ENCODE measurements around the gene ZSCAN22.
"Not testable (repeated sequence)": the region's sequence is repeated elsewhere in the genome, so short reads cannot be mapped to it uniquely, and the experiment has no call there.

ZSCAN22 gene

GRCh38 chr19:58352760-58353671, 26.2 kb downstream of the ZSCAN22 start, which contains the start of gene A1BG:
Gene A1BG (minus strand): TSS chr19:58353492. CDS start chr19:58353437, 55 bp downstream.
- DNase-seq, result no peak

- no peak for DNase-seq
Measured at GRCh38 chr19:58353717-58354477, 27.1 kb downstream of the ZSCAN22 start.

- no peak for DNase-seq
Measured at GRCh38 chr19:58354478-58355030, 27.8 kb downstream of the ZSCAN22 start.

- no peak for DNase-seq
Measured at GRCh38 chr19:58355215-58355796, 28.5 kb downstream of the ZSCAN22 start.

- no peak for DNase-seq
Measured at GRCh38 chr19:58355908-58356765, 29.3 kb downstream of the ZSCAN22 start.

- DNase-seq, result no peak
Measured at GRCh38 chr19:58356766-58357480, 30.1 kb downstream of the ZSCAN22 start.

GRCh38 chr19:58357481-58358145, 30.8 kb downstream of the ZSCAN22 start:
- no peak for DNase-seq

- peak; percentile 21 to 38 for DNase-seq
Measured at GRCh38 chr19:58361900-58362271, 35.1 kb downstream of the ZSCAN22 start.

- peak; percentile 92 to 96 for DNase-seq
Measured at GRCh38 chr19:58362272-58362994, 35.6 kb downstream of the ZSCAN22 start, which contains the start of gene ZNF497. Gene ZNF497 (minus strand): TSS chr19:58362751. CDS start chr19:58357635, 5,116 bp downstream.

GRCh38 chr19:58364146-58364545, 37.4 kb downstream of the ZSCAN22 start:
- peak in 1 of 2 donors; percentile 23 for DNase-seq

GRCh38 chr19:58366585-58367430, 40.0 kb downstream of the ZSCAN22 start:
- DNase-seq, result no peak

GRCh38 chr19:58367698-58368454, 41.1 kb downstream of the ZSCAN22 start:
- DNase-seq, result no peak

GRCh38 chr19:58368561-58369360, 42.0 kb downstream of the ZSCAN22 start:
- DNase-seq, result no peak

GRCh38 chr19:58372311-58373133, 45.7 kb downstream of the ZSCAN22 start:
- no peak for DNase-seq

- peak; percentile 11 to 47 for DNase-seq
Measured at GRCh38 chr19:58374200-58374599, 47.4 kb downstream of the ZSCAN22 start.

GRCh38 chr19:58376724-58377123, 49.9 kb downstream of the ZSCAN22 start:
- DNase-seq, result not testable (repeated sequence)

Data from inflammatory macrophage treated with lipopolysaccharide for 1 hour (primary cell).